Progenitor cell of endocrine pancreas (in vitro differentiated cells): ENCODE data around the gene PTPN14. TPM values are rescaled to one million over a fixed set of nuclear protein-coding genes. Genes with fewer than 3 reads are reported as not detected.
A peak's percentile ranks its signal among the peaks of the same experiment; 100 is the strongest.

ENCODE experiments used
- DNase-seq: peaks from one replicate; pipeline ENCODE4 v3.0.0; 2021; ENCODE audit warnings: low spot score; ENCODE audit not compliant: unreplicated experiment
- H3K27ac Mint-ChIP-seq: 2 replicates; pipeline ENCODE4 v1.8.0; 2021; ENCODE audit warnings: mild to moderate bottlenecking, moderate library complexity, mixed read lengths
- H3K27me3 Mint-ChIP-seq: 2 replicates; pipeline ENCODE4 v1.8.0; 2021; ENCODE audit warnings: mixed read lengths
- H3K36me3 Mint-ChIP-seq: 2 replicates; pipeline ENCODE4 v1.8.0; 2022; ENCODE audit warnings: mixed read lengths; ENCODE audit not compliant: insufficient read depth
- H3K4me1 Mint-ChIP-seq: 2 replicates; pipeline ENCODE4 v1.8.0; 2021; ENCODE audit warnings: low read depth, mixed read lengths
- H3K4me3 Mint-ChIP-seq: 2 replicates; pipeline ENCODE4 v1.8.0; 2021; ENCODE audit warnings: low read depth, mild to moderate bottlenecking, moderate library complexity, mixed read lengths
- H3K9me3 Mint-ChIP-seq: 2 replicates; pipeline ENCODE4 v1.8.0; 2021; ENCODE audit warnings: low read depth, mixed read lengths
- CTCF ChIP-seq: fragments of 200-600 bp; sonication (generic); IDR thresholded peaks from one replicate; pipeline ENCODE4 v1.5.0; 2021; ENCODE audit warnings: antibody characterized with exemption, mild to moderate bottlenecking; ENCODE audit not compliant: unreplicated experiment
- total RNA-seq: library from RNA; stranded (reverse); gene quantifications from 2 replicates; pipeline ENCODE4 v1.2.1, GENCODE V29; 2021

Gene PTPN14
- total RNA-seq, 1 donor from 2014 or later: 37.0 TPM

- H3K27ac Mint-ChIP-seq: no peak overlapping the region
- DNase-seq: no peak
Observed at GRCh38 chr1:214337511-214337910, 213.9 kb downstream of the PTPN14 start.

GRCh38 chr1:214337015-214337414, 214.4 kb downstream of the PTPN14 start:
- Mint-ChIP-seq H3K36me3 (peaks cover 13% of the 10 kb centered on the region), H3K9me3 (no peaks in the 10 kb centered on the region), H3K4me1 (peaks cover 19% of the 10 kb centered on the region), H3K27me3 (no peaks in the 10 kb centered on the region), H3K4me3 (no peak overlapping the region), H3K27ac (no peak overlapping the region)
- TF ChIP-seq CTCF: no peak
- no peak for DNase-seq

More at GRCh38 chr1:214337511-214337910, 213.9 kb downstream of the PTPN14 start:
- no peak for TF ChIP-seq CTCF
- no peaks in the 10 kb centered on the region for H3K27me3 Mint-ChIP-seq
- peaks cover 17% of the 10 kb centered on the region for H3K36me3 Mint-ChIP-seq
- no peak overlapping the region for H3K4me3 Mint-ChIP-seq
- peaks cover 19% of the 10 kb centered on the region for H3K4me1 Mint-ChIP-seq
- no peaks in the 10 kb centered on the region for H3K9me3 Mint-ChIP-seq

- no peaks in the 10 kb centered on the region for H3K9me3 Mint-ChIP-seq
- H3K4me1 Mint-ChIP-seq: peaks cover 21% of the 10 kb centered on the region
- peaks cover 19% of the 10 kb centered on the region for H3K36me3 Mint-ChIP-seq
- H3K27me3 Mint-ChIP-seq: no peaks in the 10 kb centered on the region
- H3K4me3 Mint-ChIP-seq: no peak overlapping the region
- no peak for TF ChIP-seq CTCF
- DNase-seq: no peak
- H3K27ac Mint-ChIP-seq: no peak overlapping the region
Observed at GRCh38 chr1:214335567-214335966, 215.8 kb downstream of the PTPN14 start.

GRCh38 chr1:214332946-214333798, 218.2 kb downstream of the PTPN14 start:
- no peaks in the 10 kb centered on the region for H3K27me3 Mint-ChIP-seq
- H3K4me3 Mint-ChIP-seq: no peak overlapping the region
- no peak overlapping the region for H3K27ac Mint-ChIP-seq
- peaks cover 29% of the 10 kb centered on the region for H3K4me1 Mint-ChIP-seq
- DNase-seq: peak; percentile 34
- H3K36me3 Mint-ChIP-seq: peaks cover 17% of the 10 kb centered on the region
- TF ChIP-seq CTCF: peak; percentile 80
- no peaks in the 10 kb centered on the region for H3K9me3 Mint-ChIP-seq

- Mint-ChIP-seq H3K4me3 (no peak overlapping the region), H3K9me3 (no peaks in the 10 kb centered on the region), H3K36me3 (peaks cover 14% of the 10 kb centered on the region), H3K27me3 (no peaks in the 10 kb centered on the region), H3K4me1 (peaks cover 24% of the 10 kb centered on the region), H3K27ac (no peak overlapping the region)
- DNase-seq: no peak
- peak; percentile 66 for TF ChIP-seq CTCF
Observed at GRCh38 chr1:214331827-214332423, 219.5 kb downstream of the PTPN14 start.
